CD4-positive, alpha-beta T cell treated with Interleukin-12 subunit alpha and Interleukin-12 subunit beta, for 1 hour (primary cell): ENCODE data around the gene KRT9.
"Not testable (repeated sequence)": the region's sequence is repeated elsewhere in the genome, so short reads cannot be mapped to it uniquely, and the experiment has no call there.

Source experiments
- DNase-seq: peaks from one replicate; pipeline ENCODE4 v3.0.0-alpha.2; 2020

The KRT9 gene

GRCh38 chr17:41599680-41600079 is 27.8 kb upstream of the KRT9 start:
- DNase-seq, result no peak

DNA sequence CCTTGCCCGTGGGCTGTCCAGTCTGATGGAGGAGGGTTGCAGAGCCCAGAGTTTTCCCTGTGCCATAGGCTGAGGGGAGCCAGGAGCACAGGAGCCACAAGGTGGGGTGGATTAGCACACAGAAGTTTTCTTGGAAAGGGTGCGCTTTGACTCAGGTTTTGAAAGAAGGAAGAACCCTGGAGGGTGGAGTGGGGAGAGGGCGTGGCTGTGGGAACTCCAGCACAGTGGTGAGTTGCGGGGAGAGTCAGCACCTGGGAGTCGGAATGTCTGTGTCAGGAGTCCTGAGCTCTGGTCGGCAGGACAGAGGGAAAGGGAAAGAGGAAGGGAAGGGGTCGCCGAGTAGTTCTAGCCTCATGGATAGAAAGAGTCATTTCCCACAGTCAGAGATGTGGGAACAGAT is 23.7 kb upstream of the KRT9 start:
- no peak for DNase-seq

DNA sequence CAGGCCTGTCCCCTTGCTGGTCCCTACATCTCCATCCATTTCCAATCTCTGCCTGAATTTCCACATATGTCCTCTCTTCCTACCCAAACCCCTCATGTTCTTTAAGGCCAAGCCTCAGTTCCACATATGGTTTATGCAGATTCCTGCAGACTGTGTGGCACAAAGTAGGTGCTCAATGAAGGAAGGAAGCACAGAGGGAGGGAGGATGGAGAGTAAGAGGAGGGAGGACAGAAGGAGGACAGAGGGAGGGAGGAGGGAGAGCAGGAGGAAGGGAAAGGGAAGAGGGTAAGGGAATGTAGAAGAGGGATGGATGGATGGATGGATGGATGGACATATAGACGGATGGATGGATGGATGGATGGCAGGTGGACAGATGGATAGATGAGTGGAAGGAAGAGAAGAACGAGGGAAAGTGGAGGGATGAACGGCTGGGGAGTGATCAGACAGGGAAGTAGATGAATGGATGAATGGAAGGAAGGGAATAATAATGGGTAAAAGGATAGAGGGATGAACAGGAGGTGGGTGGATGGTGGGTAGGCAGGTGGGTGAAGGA is 22.6 kb upstream of the KRT9 start:
- DNase-seq, result no peak

GRCh38 chr17:41593306-41593981 is 21.6 kb upstream of the KRT9 start:
- DNase-seq, result no peak

- DNase-seq, result no peak
Observed at GRCh38 chr17:41592601-41593305, 20.9 kb upstream of the KRT9 start.

- no peak for DNase-seq
Observed at GRCh38 chr17:41589301-41589700, 17.4 kb upstream of the KRT9 start.

GRCh38 chr17:41588126-41588810 is 16.4 kb upstream of the KRT9 start:
- DNase-seq, result no peak

DNA sequence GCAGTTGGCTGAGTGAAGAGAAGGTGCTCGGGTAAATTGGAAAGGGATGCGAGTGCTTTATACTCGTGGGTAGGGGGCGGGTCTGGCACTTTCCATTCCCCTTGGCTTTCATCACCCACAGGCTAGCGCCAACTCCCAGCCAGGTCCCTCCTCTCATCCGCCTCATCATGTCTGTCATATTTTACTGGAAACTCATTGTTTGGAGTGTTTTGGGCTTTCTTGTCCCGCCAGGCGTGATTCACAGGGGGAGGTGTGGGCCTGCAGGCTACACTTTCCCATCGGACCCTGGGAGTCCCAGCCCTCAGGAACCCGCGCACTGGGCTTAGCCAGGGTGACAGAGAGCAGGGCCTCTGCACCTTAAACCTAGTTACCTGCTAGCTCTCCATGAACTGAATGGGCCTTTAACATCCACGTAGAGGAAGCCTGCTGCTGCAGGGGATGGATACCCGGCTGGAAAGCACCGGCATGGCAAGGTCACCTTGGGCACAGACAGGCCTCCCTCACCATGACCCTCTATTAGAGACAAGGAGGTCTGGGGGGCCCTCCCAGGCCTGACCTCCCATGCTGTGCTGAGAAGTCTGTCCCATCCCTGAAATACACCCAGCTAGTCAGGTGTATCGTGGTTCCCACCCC is 15.1 kb upstream of the KRT9 start, which contains the start of gene KRT14:
KRT14 (minus strand) TSS at position 33 of the 633 bp plus-strand sequence. CDS start 61 bp downstream, outside the sequence.
- no peak for DNase-seq

- no peak for DNase-seq
Observed at GRCh38 chr17:41585301-41586056, 13.6 kb upstream of the KRT9 start.

DNA sequence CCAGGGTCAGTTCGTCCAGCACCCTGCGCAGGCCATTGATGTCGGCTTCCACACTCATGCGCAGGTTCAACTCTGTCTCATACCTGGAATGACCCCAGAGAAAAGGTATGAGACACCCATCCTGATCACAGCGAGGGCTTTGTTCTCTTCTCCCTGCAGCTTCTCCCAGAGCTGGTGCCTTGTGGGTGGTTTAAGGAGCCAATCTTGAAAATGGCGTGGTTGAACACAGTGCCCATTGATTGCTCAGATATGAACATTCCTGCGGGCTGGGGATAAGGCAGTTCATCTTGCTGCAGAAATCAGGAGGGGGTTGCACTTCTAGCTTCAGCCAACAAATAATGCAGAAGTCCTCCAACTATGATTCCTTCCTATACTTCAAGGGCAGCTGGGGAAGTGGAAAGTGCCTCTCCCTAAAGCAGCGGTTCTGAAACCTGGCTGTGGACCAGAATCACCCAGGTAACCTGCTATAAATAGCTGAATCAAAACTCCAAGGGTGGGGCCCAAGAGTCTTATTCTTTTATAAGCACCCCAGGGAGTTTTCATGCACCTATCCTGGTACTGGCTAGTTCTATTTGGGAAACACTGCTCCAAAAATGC is 12.6 kb upstream of the KRT9 start:
- DNase-seq, result not testable (repeated sequence)

DNA sequence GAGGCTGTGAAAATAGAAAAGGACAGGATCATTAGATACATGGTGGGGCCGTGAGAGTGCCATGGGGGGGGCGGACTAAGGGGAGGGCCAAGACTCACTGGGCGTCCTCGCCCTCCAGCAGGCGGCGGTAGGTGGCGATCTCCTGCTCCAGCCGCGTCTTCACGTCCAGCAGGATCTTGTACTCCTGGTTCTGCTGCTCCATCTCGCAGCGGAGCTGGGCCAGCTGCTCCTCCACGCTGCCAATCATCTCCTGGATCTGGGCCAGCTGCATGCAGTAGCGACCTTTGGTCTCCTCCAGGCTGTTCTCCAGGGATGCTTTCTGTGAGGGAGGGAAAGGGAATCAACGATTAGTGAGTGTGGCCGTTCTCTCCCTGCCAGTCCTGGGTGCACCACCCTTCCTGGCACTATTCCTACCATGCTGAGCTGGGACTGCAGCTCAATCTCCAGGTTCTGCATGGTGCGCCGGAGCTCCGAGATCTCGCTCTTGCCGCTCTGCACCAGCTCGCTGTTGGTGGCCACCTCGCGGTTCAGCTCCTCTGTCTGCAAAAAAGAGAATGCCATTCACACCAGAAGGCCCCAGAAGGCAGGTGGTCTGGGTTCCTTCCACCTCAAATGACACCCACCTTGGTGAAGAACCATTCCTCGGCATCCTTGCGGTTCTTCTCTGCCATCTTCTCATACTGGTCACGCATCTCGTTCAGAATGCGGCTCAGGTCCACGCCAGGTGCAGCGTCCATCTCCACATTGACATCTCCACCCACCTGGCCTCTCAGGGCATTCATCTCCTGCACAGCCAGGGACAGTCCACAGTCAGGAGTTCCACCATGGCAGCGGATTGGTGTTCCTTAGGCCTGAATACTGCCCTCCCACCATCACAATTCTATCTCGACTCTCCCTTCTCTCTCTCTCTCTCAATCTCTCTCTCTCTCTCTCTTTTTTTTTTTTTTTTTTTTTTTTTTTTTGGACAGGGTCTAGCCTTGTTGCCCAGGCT is 11.6 kb upstream of the KRT9 start:
- DNase-seq, result no peak

- DNase-seq, result not testable (repeated sequence)
Observed at GRCh38 chr17:41582061-41582968, 10.5 kb upstream of the KRT9 start.

DNA sequence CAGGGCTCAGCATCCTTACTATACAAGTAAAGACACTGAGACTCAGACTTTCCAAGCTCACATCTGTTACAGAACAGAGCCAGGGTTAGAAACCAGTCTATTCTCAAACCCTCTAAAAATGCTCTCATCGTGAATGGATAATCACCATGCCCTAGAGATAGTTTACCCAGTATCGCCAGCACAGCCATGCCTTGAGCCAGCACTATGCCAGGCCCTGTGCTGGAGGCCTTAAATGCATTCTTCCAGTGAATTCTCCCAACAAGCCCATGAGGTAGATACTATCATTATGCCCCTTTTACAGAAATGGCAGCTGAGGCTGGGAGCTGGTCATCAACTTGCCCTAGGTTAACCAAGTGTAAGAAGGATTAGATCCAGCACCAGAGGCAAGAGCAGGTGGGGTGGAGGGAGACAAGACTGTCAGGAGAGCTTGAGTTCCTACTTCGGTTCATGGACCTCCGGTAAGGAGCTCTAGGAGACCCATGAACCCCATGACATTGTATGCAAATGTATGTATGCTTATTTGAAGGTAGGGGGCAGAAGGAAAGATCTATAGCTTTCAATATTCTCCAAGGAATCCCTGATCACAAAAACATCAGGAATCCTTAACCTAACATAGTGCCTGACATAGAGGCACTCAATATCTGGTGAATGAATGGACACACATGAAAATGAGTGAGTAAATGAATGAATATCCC is 9.7 kb upstream of the KRT9 start:
- no peak for DNase-seq

DNA sequence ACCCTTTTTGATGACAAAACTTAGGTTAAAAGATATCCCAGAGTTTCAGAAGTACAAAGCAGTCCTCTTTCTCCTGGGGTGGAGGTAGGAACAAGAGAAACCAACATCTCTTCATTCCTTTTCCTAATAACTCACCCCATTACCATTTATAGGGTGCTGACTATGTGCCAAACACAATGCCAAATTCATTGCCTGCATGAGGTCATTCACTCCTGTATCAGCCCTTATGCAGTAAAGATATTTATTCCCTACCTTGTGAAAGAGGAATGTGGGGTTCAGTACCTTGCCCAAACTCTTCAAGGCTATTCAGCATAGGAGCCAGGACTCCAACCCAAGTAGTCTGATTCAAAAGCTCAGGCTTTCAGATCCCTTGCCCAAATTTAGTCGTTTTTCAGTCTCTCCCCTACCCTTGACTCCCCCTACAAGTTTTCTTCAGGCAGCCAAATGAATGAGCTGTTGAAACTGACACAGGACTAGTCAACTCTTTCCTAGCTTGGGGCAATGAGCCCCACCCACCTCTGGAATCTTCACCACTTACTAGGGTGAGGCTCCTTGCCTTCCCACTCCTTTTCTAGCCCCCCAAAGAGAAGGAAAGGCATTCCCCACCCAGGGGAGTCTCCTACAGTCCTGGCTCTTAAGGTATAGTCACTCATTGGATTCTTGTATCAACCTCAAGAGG is 9.0 kb upstream of the KRT9 start:
- no peak for DNase-seq

DNA sequence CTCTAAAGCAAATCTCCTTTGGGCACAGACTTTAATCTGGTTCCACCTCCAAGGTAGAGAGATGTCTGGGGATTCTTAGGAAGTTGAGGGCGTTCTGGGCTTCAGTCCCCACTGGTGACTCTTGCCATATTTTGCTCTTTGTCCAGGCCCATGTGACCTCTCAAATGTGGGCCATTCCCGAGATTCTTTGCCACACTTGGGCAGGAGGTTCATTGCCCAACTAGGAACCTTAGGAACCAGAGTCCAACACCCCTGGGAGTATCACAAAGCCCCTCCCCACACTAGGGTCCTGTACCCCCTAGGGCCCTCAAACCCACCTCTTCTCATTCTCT is 8.4 kb upstream of the KRT9 start:
- DNase-seq, result no peak

GRCh38 chr17:41579484-41580243 is 7.8 kb upstream of the KRT9 start:
- peak; percentile 64 for DNase-seq

GRCh38 chr17:41578971-41579370 is 7.1 kb upstream of the KRT9 start:
- DNase-seq, result no peak

GRCh38 chr17:41578538-41578937 is 6.7 kb upstream of the KRT9 start:
- no peak for DNase-seq
